Measurements from ENCODE around the gene SLC9A8.
"Not testable (repeated sequence)": the region's sequence is repeated elsewhere in the genome, so short reads cannot be mapped to it uniquely, and the experiment has no call there.

SLC9A8 gene

DNA sequence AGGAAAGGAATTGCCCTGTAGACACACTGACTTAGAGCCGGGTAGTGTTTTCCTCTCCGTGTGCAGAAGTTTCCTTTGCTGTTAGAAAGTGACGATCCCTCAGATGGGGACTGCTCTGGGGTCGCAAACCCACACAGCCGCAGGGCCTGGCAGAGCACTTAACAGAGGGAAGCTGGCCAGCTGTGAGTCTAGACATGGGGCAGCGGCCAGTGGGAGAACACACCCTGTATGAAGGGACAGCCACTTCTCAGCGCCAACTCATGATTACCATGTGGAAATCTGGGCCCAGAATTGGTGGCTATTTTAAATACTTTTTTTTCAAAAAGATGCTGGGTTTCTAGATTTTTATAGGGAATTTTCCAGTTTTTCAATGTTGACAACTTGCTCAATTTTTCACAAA lies 39.4 kb downstream of the SLC9A8 start:
- no peak for DNase-seq (ENCODE audit: low spot score)

DNA sequence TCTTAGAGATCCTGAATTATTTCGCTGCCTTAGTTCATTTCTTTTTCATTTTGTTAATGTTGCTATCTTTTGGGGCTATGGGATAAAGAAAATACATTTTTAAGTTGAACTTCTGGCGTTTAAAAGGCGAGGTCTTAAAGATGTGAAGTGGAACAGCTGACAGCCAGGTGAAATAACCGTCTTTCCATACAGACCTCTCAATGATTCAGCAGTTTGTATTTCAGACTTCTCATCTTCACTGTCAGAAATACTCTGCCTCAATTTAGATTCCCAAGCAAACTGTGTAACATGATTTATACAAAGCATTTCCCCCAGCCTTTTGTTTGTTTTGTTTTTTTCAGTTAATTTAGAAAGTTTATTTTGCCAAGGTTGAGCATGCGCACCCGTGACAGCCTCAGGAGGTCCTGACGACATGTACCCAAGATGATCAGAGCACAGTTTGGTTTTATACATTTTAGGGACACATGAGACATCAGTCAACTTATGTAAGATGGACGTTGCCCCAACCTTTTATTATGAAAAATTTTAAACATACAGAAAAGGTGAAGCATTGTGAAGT lies 40.0 kb downstream of the SLC9A8 start:
- DNase-seq (ENCODE audit: low spot score): no peak

DNA sequence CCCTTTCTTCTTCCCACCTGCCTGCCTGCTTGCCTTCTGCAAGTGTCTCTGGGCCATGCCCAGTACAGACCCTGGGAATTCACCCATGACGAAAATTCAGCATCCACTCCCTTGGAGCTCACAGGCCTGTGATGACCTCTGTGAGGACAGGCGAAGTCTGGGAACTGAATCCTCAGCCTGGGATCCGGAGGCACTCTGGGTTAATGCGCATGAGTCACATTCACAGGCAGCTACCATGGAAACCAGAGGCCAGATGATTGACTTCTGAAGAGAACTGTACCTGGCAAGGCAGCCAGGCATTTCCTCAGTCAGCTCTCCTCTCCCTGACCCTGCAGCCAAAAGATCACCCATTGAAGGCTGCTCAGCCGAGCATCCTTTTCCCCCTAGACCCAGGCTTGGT lies 41.0 kb downstream of the SLC9A8 start:
- DNase-seq (ENCODE audit: low spot score): no peak

DNA sequence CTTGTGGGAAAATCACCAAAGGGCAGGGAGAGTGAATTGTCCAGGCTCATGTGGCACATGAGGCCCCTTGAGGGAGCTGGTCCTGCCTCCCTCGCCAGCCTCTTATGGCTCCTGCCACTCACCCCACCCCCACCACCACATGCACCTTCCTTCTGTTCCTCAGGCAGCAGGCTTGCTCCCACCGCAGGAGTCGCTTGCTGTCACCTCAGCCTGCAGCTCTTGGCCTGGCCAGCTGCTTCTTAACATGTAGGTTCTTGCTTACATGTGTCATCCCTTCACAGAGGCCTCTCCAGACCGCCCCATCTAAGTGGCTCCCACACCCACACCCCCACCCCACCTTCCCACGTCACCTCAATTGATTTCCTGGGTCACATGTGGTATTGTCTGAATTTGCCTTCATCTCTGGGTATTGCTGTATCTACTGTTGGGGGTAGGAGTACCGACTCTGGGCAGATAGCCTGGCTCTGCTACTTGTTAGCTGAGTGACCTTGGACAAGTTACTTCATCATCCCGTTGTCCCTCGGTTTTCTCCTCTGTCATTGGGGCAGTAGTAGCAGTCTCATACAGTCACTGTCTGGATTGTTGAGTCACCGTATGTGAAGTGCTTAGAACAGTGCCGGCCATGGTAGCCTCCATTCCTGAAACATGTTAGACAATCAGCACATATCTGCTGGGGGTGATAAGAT lies 41.7 kb downstream of the SLC9A8 start:
- DNase-seq (ENCODE audit: low spot score): no peak

DNA sequence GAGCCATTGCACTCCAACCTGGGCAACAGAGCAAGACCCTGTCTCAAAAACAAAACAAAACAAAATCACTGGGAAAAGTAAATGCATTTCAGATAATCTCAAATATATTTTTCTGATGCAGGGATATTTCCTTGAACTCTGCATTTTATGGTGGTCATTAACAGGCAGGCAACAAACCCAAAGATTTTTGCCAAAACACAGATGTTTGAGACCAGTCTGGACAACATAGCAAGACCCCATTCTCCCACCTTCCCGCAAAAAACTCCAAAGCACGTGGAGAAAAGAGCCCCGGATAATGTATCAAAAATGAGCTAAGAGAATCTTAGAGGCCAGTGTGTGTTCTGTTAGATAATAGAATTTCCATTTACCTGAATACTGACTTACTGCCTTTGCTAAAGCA lies 44.3 kb downstream of the SLC9A8 start:
- no peak for DNase-seq (ENCODE audit: low spot score)

DNA sequence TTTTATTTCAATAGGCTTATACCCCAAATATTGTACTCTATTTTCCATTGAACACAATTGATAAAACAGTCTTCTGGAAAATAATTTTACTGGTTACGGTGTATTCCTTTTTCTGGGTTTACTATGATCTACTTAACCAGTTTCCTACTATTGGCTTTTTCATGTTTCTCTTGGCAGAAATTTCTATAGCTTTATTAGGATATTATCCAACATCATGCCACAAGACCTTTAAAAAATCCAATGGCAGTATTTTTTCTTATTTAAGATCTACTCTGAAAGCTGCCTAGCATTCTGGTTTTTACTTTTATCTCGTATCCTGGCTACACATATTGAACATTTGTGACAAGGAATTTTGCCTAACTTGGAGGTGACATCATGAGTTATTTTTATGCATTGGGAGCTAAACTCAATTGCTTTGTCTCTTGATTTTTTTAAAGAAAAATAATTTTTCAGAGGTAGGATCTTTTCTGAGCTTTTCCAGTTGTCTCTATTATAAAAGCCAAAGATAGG lies 45.5 kb downstream of the SLC9A8 start:
- DNase-seq (ENCODE audit: low spot score): no peak

DNA sequence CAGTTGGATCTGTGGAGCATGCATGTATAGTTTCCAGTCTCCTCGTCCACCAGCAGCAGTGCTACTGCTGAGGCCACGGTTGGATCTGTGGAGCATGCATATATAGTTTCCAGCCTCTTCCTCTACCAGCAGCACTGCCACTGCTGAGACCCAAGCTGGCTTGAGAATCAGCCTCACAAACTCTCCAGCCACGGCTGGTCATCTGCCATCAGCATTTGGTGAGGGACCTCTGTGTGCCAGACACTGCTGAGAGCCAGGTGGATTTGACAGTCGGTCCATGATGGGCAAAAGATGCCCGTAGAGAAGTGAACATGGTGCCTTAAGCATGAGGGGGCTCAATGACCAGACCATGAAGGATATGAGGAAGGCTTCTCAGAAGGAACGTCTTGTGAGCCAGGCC lies 46.4 kb downstream of the SLC9A8 start:
- no peak for DNase-seq (ENCODE audit: low spot score)

DNA sequence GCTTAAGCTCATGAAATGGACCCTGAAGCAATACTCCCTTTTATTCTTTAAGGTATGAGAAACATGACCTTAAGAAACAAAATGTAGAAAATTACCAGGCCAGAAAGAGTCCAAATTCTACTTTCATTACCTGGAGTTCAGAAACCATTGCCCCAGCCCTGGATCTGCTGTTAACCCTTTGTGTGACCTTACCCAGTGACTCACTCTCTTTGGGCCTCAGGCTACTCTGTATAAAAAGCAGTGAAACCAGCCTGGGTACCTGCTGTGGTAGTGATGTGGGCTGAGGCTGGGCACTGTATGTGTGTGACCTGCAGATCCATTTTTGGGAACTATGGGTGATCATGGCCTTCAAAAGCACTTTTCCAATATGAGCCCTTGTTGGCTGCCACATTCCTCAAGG lies 47.2 kb downstream of the SLC9A8 start:
- DNase-seq (ENCODE audit: low spot score): no peak

DNA sequence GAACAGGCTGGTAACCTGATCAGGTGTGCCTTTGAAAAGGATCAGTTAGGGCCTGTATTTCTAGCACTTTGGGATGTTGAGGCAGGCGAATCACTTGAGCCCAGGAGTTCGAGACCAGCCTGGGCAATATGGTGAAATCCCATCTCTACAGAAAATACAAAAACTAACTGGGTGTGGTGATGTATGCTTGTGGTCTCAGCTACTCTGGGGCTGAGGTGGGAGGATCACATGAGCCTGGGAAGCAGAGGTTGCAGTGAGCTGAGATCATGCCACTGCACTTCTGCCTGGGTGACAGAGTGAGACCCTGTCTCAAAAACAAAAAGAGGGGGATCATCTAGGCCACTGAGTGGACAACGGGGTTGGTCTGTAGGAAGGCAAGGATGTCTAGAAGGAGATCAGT lies 48.6 kb downstream of the SLC9A8 start:
- DNase-seq (ENCODE audit: low spot score): not testable (repeated sequence)

DNA sequence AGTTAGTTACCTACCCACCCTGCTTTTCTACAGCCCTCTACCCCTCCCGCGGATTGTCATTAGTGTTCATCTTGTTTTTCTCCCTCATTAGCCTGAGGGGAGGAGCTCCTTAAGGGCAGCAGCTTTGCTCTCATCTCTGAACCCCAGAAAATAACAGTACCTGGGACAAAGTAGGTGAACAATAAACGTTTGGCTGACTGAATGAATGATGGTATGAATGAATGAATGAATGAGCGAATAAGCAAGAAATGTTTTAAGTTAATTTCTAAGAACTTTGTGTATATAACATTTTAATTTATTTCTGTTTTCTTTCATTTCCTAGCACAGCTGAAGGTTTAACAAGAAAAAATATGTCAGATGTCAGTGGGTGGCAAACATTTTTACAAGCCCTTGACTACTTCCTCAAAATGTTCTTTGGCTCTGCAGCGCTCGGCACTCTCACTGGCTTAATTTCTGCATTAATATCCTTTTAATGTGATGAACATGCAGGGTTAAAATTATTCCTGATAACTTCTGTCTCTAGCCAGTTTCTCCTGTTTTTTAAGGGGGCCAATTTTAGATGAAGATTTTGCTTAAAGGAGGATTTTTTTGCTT lies 50.1 kb downstream of the SLC9A8 start:
- DNase-seq (ENCODE audit: low spot score): no peak

DNA sequence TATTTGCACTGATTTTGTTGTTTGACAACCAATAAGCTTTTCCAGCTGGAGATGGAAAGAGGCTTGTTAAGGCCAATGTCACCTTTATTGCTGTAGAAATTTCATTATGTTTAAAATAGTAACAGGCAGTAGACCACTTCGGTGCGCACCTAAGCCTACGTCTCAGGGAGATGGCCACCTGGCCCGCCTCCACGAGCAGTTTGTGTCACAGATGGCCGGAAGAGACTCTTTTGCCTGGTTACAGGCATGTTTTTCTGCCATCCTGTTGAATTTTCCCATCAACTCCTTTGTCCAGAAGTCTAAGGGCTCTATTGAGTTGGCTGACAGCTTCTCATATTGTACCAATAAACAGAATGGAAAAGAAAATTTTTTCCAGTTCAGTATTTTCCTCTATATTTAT lies 51.0 kb downstream of the SLC9A8 start:
- DNase-seq (ENCODE audit: low spot score): no peak

DNA sequence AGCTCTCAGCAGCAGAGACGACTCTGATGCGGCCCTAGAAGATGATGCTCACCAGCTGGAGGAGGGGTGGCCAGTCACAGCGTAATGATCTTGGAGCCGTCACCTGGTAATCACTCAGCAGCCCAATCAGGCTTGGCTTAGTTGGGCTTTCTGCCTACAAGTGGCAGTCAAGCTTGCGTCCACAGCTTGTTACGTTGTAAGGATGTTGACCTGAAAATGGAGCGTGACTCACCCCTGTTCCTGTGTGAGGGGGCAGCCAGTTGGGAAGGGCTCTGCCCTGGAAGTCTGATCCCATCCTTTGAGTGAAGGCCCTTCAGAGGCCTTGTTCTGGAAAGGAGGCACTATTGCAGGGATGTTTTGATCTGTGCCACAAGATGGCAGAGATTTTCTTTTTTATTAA lies 52.9 kb downstream of the SLC9A8 start:
- no peak for DNase-seq (ENCODE audit: low spot score)

DNA sequence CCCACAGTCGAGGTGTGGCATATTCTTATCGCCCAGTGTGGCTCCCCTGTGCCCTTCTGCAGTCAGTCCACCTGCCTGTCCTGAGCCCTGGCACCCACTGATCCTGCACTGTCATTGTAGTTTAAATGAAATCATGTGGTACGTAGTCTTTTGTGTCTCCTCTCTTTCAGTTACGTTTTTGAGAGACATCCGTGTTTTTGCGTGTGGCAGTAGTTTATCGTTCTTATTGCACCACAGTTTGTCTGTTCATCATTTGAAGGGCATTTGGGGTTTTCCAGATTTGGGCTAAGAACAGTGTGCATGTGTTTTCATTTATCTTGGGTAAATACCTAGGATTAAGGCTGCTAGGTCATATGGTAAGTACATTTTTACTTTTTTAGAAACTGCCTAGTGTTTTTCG lies 53.4 kb downstream of the SLC9A8 start:
- no peak for DNase-seq (ENCODE audit: low spot score)

DNA sequence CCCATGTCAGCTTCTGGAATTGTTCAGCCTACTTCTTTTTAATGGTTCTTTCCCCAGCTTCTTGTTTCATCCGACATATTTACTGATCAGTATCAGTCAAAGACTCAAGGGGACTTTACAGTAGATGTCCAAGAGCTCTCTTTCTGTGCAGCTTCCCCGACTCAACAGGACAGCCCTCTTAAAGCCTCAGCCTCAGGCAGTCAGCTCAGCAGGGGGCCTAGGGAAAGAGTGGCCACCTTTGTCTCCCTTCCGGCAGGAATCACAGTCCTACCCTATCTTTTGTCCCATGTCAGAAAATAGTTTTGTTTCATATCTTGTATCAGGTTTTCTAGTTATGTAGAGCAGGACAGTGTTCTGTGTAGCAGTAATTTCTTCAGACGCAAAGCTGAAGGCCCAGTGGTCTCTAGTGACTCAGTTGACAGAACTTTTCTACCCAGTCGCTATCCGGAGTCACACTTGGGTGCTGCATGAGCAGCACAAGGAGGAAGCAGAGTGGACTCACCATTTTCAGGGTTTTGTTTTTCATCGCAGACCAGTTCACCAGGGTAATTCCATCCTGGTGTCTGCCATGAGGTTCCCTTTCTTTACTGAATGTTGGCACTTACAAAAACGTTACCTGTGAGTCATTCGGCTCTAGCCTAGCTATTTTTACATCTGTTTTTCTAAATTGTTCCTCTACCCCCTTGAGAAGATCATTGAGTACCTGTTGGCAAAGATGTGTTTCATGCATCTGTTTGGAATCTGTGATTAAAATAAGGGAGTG lies 55.0 kb downstream of the SLC9A8 start:
- DNase-seq (ENCODE audit: low spot score): no peak

DNA sequence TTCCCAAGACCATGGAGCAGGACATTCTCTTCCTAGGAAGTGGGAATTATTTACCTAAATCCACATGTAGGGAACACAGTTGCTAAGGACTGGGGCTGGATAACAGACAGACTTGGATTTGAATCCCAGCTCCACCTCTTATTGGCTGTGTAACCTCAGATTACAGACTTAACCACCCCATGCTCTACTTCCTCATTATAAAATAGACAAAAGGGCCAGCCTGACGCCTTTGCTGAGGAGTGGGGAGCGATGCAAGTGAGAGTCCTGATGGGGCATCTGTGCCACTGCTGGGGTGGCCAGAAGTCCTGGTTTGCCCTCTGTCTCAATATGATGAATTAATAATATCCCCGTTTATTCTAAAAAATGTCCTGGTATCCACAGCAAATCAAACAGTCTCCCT lies 55.9 kb downstream of the SLC9A8 start:
- no peak for DNase-seq (ENCODE audit: low spot score)

DNA sequence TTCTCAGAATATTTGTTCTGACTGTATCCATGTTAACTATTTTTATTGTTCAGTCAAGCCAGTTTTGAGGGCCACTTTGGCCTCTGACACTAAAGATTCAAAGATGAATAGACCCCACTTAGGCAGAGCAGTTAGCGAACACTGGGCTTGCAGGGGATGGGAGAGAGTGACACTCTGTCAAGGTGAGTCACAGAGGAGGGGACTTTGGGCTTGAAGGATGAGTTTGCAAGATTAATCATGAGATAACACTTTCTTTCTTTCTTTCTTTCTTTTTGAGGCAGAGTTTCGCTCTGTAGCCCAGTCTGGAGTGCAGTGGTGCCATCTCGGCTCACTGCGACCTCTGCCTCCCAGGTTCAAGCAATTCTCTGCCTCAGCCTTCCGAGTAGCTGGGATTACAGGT lies 56.3 kb downstream of the SLC9A8 start:
- DNase-seq (ENCODE audit: low spot score): no peak

DNA sequence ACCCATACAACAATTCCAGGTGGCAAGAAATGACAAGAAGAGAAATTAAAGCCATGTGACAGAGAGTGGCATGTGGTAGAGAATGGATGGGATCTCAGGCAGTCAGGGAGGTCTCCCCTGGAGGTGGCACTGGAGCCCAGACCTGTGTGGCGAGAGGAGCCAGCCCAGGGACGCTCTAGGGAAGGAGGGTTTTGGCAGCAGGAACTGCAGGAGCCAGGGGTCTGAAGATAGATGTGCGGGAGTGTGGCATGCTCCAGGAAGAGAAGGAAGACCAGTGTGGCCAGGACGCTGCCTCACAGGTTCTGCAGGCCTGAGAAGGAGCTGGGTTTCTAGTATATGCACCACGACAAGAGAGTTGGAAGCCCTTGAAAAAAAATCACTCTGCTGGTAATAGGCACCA lies 57.6 kb downstream of the SLC9A8 start:
- no peak for DNase-seq (ENCODE audit: low spot score)

DNA sequence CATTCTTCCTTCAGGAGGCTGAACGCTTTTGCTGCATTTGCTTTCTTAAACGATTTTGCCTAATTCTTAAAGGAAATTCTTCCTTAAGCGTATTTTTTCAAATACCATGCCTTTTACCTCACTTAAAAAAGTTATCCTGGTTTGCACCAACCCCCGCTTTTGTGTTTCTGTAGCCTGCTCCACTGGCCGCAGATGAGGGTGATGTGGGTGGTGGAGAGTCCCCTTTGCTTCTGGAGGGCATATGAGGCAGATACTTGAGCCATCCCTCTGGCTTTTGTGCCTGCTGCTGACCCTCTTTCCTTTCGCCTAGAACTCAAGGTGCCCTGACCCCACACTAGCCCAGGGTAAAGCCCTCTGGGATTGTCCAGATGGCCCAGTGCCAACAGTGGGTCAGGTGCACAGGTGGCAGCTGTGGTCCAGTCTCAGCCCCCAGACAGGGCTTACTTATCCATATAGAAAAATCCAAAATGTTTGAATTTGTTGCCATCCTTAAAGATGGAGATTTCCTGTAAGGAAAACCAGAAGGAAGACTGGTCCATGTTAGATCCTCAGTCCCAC lies 58.8 kb downstream of the SLC9A8 start:
- DNase-seq (ENCODE audit: low spot score): no peak

DNA sequence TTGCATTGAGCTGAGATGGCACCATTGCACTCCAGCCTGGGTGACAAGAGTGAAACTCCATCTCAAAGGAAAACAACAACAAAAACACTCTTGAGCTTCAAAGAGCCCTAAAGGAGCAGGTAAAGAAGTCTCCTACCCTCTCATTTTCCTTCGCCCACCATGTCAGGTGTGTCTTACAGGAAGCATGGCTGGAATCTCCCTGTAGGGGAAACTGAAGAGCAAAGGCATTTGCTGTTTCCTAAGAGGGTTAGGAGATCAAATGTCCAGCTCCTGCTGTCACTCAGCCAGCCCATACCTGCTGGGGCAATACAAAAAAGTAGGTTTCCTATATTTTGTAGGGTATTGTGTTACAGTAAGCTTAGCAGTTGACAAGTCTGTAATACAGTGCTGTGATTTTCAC lies 59.4 kb downstream of the SLC9A8 start:
- DNase-seq (ENCODE audit: low spot score): no peak

DNA sequence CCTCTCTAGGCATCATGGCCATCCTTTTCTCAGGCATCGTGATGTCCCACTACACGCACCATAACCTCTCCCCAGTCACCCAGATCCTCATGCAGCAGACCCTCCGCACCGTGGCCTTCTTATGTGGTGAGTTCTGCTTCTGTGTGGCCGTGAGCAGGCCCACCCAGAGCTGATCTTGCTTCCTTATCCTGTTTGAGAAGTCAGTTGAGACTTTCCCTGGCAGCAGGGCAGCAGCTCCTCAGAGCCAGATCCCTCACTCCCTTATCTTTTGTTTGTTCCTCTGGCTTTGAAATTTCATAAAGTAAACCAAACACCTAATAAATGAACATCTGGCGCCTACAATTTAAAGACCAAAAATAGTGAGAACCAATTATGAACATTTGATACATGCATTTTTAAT lies 62.1 kb downstream of the SLC9A8 start:
- DNase-seq (ENCODE audit: low spot score): no peak

DNA sequence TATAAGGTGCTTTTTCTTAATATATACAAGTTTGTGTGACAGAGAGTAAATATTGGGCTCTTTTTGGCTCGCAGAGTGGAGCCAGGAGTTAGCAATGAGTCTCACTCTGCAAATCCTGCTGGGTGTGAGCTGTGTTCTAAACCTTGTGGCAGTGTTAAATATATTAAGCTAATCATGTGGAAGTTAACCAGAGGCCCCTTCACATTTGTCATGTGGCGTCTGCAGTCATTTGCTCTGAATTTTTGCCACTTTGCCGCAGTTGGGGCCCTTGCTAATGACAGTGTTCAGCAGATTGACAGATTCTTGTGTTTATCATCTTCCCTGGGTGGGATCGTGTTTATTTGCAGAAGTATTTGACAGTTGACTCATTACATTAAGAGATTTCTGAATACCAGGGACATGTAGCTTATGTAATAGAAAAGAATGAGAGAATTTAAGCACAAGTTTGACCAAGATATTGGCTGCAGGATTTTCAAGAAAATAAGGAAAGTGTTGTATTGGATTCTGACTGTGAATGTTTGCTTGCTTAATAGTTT lies 64.8 kb downstream of the SLC9A8 start:
- no peak for DNase-seq (ENCODE audit: low spot score)

DNA sequence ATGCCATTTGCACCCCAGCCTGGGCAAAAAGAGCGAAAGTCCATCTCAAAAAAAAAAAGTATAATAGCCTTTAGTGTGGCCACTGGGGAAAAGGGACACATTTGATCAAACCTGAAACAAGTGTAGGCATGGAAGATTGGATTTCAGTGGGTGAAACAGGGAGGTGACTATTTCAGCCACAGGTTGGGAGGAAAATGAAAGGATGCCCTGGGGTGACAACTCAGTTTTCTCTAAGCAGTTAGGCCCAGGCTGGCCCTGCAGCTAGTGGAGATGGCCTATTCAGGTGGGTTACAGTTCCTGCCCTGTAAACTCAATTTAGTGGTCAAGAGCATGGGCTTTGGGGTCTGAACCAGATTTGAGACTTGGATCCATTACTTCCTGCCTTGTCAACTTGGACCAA lies 66.3 kb downstream of the SLC9A8 start:
- no peak for DNase-seq (ENCODE audit: low spot score)

Data from LoVo (cell line).